Measurements from ENCODE around the gene MMD2. TPM values are rescaled to one million over a fixed set of nuclear protein-coding genes. Genes with fewer than 3 reads are reported as not detected.

Gene MMD2
- total and polyA plus RNA-seq, 2 experiments from 2014 or later: 0.11 to 0.38 TPM

DNA sequence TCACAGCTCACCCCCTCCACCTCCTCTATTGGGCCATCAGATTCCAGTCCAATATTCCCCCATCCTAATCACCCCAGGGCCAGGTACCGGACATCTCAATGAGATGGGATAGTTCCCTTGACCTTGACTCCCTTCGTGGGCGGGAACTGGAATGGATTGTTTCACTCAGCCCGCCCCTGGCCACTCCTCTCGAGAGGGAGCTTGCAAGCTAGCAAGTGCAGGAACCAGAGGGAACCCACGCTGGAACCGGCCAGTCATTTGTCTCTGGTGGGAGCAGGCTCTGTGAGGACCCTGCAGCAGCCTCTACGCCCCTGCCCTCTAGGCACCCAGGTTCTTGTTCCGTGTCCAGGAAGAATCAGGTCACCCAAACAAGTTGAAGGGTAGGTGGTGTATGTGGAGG lies 64.5 kb downstream of the MMD2 start:
- Histone ChIP-seq H3K9me2 (ENCODE audit: insufficient read depth) (no peaks in the 10 kb centered on the region), H3F3A (replicated peaks; ENCODE audit: low read depth) (no peaks in the 10 kb centered on the region), H3K27ac (ENCODE audit: low read depth) (no peak overlapping the region), H3K4me3 (no peak overlapping the region), H3K4me2 (no peak overlapping the region), H3K27me3 (ENCODE audit: insufficient read depth) (no peaks in the 10 kb centered on the region), H3K79me2 (replicated peaks; ENCODE audit: insufficient read depth) (no peaks in the 10 kb centered on the region), H2AFZ (peak overlapping the region; percentile 88; the same call in 1 of the 2 replicates), H4K20me1 (replicated peaks; ENCODE audit: insufficient read depth) (no peaks in the 10 kb centered on the region), H3K36me3 (ENCODE audit: insufficient read depth) (no peaks in the 10 kb centered on the region), H3K4me1 (ENCODE audit: insufficient read depth) (0 out of 2 replicates have a peak, but pooled peaks cover 4% of the 10 kb centered on the region)
- Mint-ChIP-seq H3K4me1 (peaks cover 4% of the 10 kb centered on the region; the same call in 1 of the 3 replicates), H3K27me3 (ENCODE audit: insufficient read depth, low read depth, poor library complexity) (peaks cover 4% of the 10 kb centered on the region), H3K27ac (no peak overlapping the region), H3K36me3 (ENCODE audit: low read depth) (no peaks in the 10 kb centered on the region), H3K4me3 (no peak overlapping the region), H3K9me3 (peaks cover 14% of the 10 kb centered on the region; the same call in 2 of the 3 replicates)
- ATAC-seq (peak; percentile 29; the same call in 2 of the 3 replicates), DNase-seq (ENCODE audit: low spot score) (peak; percentile 28)
- TF ChIP-seq, protein P1, sequence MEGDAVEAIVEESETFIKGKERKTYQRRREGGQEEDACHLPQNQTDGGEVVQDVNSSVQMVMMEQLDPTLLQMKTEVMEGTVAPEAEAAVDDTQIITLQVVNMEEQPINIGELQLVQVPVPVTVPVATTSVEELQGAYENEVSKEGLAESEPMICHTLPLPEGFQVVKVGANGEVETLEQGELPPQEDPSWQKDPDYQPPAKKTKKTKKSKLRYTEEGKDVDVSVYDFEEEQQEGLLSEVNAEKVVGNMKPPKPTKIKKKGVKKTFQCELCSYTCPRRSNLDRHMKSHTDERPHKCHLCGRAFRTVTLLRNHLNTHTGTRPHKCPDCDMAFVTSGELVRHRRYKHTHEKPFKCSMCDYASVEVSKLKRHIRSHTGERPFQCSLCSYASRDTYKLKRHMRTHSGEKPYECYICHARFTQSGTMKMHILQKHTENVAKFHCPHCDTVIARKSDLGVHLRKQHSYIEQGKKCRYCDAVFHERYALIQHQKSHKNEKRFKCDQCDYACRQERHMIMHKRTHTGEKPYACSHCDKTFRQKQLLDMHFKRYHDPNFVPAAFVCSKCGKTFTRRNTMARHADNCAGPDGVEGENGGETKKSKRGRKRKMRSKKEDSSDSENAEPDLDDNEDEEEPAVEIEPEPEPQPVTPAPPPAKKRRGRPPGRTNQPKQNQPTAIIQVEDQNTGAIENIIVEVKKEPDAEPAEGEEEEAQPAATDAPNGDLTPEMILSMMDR (conservative IDR thresholded peaks at IDR 0.05; ENCODE audit: low read depth in 2 of 2): no peak
- TF ChIP-seq, protein P2, sequence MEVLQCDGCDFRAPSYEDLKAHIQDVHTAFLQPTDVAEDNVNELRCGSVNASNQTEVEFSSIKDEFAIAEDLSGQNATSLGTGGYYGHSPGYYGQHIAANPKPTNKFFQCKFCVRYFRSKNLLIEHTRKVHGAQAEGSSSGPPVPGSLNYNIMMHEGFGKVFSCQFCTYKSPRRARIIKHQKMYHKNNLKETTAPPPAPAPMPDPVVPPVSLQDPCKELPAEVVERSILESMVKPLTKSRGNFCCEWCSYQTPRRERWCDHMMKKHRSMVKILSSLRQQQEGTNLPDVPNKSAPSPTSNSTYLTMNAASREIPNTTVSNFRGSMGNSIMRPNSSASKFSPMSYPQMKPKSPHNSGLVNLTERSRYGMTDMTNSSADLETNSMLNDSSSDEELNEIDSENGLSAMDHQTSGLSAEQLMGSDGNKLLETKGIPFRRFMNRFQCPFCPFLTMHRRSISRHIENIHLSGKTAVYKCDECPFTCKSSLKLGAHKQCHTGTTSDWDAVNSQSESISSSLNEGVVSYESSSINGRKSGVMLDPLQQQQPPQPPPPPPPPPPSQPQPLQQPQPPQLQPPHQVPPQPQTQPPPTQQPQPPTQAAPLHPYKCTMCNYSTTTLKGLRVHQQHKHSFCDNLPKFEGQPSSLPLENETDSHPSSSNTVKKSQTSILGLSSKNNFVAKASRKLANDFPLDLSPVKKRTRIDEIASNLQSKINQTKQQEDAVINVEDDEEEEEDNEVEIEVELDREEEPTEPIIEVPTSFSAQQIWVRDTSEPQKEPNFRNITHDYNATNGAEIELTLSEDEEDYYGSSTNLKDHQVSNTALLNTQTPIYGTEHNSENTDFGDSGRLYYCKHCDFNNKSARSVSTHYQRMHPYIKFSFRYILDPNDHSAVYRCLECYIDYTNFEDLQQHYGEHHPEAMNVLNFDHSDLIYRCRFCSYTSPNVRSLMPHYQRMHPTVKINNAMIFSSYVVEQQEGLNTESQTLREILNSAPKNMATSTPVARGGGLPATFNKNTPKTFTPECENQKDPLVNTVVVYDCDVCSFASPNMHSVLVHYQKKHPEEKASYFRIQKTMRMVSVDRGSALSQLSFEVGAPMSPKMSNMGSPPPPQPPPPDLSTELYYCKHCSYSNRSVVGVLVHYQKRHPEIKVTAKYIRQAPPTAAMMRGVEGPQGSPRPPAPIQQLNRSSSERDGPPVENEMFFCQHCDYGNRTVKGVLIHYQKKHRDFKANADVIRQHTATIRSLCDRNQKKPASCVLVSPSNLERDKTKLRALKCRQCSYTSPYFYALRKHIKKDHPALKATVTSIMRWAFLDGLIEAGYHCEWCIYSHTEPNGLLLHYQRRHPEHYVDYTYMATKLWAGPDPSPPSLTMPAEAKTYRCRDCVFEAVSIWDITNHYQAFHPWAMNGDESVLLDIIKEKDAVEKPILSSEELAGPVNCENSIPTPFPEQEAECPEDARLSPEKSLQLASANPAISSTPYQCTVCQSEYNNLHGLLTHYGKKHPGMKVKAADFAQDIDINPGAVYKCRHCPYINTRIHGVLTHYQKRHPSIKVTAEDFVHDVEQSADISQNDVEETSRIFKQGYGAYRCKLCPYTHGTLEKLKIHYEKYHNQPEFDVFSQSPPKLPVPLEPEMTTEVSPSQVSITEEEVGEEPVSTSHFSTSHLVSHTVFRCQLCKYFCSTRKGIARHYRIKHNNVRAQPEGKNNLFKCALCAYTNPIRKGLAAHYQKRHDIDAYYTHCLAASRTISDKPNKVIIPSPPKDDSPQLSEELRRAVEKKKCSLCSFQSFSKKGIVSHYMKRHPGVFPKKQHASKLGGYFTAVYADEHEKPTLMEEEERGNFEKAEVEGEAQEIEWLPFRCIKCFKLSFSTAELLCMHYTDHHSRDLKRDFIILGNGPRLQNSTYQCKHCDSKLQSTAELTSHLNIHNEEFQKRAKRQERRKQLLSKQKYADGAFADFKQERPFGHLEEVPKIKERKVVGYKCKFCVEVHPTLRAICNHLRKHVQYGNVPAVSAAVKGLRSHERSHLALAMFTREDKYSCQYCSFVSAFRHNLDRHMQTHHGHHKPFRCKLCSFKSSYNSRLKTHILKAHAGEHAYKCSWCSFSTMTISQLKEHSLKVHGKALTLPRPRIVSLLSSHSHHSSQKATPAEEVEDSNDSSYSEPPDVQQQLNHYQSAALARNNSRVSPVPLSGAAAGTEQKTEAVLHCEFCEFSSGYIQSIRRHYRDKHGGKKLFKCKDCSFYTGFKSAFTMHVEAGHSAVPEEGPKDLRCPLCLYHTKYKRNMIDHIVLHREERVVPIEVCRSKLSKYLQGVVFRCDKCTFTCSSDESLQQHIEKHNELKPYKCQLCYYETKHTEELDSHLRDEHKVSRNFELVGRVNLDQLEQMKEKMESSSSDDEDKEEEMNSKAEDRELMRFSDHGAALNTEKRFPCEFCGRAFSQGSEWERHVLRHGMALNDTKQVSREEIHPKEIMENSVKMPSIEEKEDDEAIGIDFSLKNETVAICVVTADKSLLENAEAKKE (CRISPR knock-in tag; IDR thresholded peaks at IDR 0.05): no peak
- no peak for TF ChIP-seq JUNB (IDR thresholded peaks at IDR 0.05; ENCODE audit: unreplicated experiment)
- no peak for TF ChIP-seq EZH2 (IDR thresholded peaks at IDR 0.05; ENCODE audit: low read depth, unreplicated experiment)
- TF ChIP-seq, protein P3, sequence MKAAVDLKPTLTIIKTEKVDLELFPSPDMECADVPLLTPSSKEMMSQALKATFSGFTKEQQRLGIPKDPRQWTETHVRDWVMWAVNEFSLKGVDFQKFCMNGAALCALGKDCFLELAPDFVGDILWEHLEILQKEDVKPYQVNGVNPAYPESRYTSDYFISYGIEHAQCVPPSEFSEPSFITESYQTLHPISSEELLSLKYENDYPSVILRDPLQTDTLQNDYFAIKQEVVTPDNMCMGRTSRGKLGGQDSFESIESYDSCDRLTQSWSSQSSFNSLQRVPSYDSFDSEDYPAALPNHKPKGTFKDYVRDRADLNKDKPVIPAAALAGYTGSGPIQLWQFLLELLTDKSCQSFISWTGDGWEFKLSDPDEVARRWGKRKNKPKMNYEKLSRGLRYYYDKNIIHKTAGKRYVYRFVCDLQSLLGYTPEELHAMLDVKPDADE (IDR thresholded peaks at IDR 0.05): no peak
- TF ChIP-seq, protein P4, sequence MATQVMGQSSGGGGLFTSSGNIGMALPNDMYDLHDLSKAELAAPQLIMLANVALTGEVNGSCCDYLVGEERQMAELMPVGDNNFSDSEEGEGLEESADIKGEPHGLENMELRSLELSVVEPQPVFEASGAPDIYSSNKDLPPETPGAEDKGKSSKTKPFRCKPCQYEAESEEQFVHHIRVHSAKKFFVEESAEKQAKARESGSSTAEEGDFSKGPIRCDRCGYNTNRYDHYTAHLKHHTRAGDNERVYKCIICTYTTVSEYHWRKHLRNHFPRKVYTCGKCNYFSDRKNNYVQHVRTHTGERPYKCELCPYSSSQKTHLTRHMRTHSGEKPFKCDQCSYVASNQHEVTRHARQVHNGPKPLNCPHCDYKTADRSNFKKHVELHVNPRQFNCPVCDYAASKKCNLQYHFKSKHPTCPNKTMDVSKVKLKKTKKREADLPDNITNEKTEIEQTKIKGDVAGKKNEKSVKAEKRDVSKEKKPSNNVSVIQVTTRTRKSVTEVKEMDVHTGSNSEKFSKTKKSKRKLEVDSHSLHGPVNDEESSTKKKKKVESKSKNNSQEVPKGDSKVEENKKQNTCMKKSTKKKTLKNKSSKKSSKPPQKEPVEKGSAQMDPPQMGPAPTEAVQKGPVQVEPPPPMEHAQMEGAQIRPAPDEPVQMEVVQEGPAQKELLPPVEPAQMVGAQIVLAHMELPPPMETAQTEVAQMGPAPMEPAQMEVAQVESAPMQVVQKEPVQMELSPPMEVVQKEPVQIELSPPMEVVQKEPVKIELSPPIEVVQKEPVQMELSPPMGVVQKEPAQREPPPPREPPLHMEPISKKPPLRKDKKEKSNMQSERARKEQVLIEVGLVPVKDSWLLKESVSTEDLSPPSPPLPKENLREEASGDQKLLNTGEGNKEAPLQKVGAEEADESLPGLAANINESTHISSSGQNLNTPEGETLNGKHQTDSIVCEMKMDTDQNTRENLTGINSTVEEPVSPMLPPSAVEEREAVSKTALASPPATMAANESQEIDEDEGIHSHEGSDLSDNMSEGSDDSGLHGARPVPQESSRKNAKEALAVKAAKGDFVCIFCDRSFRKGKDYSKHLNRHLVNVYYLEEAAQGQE (IDR thresholded peaks at IDR 0.05; ENCODE audit: unreplicated experiment): no peak
- no peak for TF ChIP-seq ZNF114 (CRISPR knock-in tag; IDR thresholded peaks at IDR 0.05)
- no peak for TF ChIP-seq STAT1 (IDR thresholded peaks at IDR 0.05; ENCODE audit: unreplicated experiment)
- TF ChIP-seq ZNF331 (CRISPR knock-in tag; IDR thresholded peaks at IDR 0.05; ENCODE audit: low read depth): no peak
- no peak for TF ChIP-seq EZH2phosphoT487 (IDR thresholded peaks at IDR 0.05; ENCODE audit: unreplicated experiment)
- TF ChIP-seq CREB1 (CRISPR knock-in tag; IDR thresholded peaks at IDR 0.05; ENCODE audit: low read depth): no peak
- no peak for TF ChIP-seq POLR2AphosphoS5 (IDR thresholded peaks at IDR 0.05; ENCODE audit: low read depth)
- no peak for TF ChIP-seq NANOG (IDR thresholded peaks at IDR 0.05; ENCODE audit: borderline replicate concordance)

All from GM23338 (cell line).